Stimulated activated naive B cell treated with anti-CD40 and anti-IgM and Interleukin-4, amounts not matched to agents 10 μg/mL and 1 μg/mL and 100 μg/mL, for 72 hours (primary cell): ENCODE results near the gene ATP6V0B.

Experiments used
- ATAC-seq, 2 donors: fragments of 150-1000 bp; cut with Tn5 transposase; replicated peaks; 2 replicates each; pipeline ENCODE4 v1.10.0; 2021; ENCODE audit warnings: moderate library complexity in 1 of 2
- DNase-seq: peaks from one replicate; pipeline ENCODE4 v3.0.0; 2021
- H3K27ac Mint-ChIP-seq: one replicate; pipeline ENCODE4 v1.8.0; 2022; ENCODE audit warnings: mild to moderate bottlenecking, mixed read lengths
- H3K27me3 Mint-ChIP-seq, 2 donors: one replicate each; pipeline ENCODE4 v1.8.0; 2022; ENCODE audit warnings: mixed read lengths in 2 of 2
- H3K36me3 Mint-ChIP-seq, 2 donors: one replicate each; pipeline ENCODE4 v1.8.0; 2022; ENCODE audit warnings: mixed read lengths in 2 of 2, mild to moderate bottlenecking in 1 of 2
- H3K4me1 Mint-ChIP-seq, 2 donors: one replicate each; pipeline ENCODE4 v1.8.0; 2022; ENCODE audit warnings: mixed read lengths in 2 of 2, mild to moderate bottlenecking in 1 of 2
- H3K4me3 Mint-ChIP-seq, 2 donors: one replicate each; pipeline ENCODE4 v1.8.0; 2022; ENCODE audit warnings: mild to moderate bottlenecking in 2 of 2, mixed read lengths in 2 of 2, moderate library complexity in 1 of 2
- H3K9me3 Mint-ChIP-seq, 2 donors: one replicate each; pipeline ENCODE4 v1.8.0; 2022; ENCODE audit warnings: mixed read lengths in 2 of 2, mild to moderate bottlenecking in 1 of 2

ATP6V0B gene

GRCh38 chr1:43937179-43937865 is 37.4 kb upstream of the ATP6V0B start:
- H3K4me1 Mint-ChIP-seq: peaks cover 25 to 48% of the 10 kb centered on the region in 2 donors
- ATAC-seq (no peak), DNase-seq (no peak)
- peaks cover 32 to 38% of the 10 kb centered on the region in 2 donors for H3K27me3 Mint-ChIP-seq
- H3K27ac Mint-ChIP-seq: no peak overlapping the region
- H3K4me3 Mint-ChIP-seq: no peak overlapping the region
- H3K36me3 Mint-ChIP-seq: peaks cover 21 to 30% of the 10 kb centered on the region in 2 donors
- H3K9me3 Mint-ChIP-seq: no peaks in the 10 kb centered on the region

DNA sequence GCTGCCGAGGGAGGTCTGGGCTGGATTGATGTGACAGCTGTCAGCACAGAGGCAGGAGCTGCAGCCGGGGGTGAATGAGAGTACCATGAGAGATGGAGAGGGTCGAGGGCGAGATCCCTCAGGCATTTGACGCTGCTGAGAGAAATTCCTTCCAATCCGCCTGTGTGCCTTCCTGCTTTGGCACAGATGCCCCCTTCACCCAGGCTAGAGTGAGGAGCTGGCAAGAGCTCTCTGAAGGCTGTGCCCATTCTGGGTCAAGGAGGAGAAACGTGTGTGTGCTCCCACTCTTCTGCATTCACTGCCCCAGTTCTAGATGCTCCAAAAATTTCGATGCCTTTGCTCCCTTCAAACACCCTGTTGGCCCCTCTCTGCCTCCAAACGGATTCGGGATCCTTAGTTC is 36.4 kb upstream of the ATP6V0B start:
- DNase-seq (no peak), ATAC-seq (no peak)
- peaks cover 22 to 27% of the 10 kb centered on the region in 2 donors for H3K27me3 Mint-ChIP-seq
- H3K27ac Mint-ChIP-seq: no peak overlapping the region
- H3K9me3 Mint-ChIP-seq: no peaks in the 10 kb centered on the region
- H3K36me3 Mint-ChIP-seq: peaks cover 23 to 31% of the 10 kb centered on the region in 2 donors
- peaks cover 27 to 41% of the 10 kb centered on the region in 2 donors for H3K4me1 Mint-ChIP-seq
- H3K4me3 Mint-ChIP-seq: no peak overlapping the region

- DNase-seq: no peak
- H3K27me3 Mint-ChIP-seq: peaks cover 18 to 21% of the 10 kb centered on the region in 2 donors
- peaks cover 23 to 34% of the 10 kb centered on the region in 2 donors for H3K4me1 Mint-ChIP-seq
- H3K4me3 Mint-ChIP-seq: no peak overlapping the region
- no peaks in the 10 kb centered on the region for H3K9me3 Mint-ChIP-seq
- H3K36me3 Mint-ChIP-seq: peaks cover 23 to 31% of the 10 kb centered on the region in 2 donors
- H3K27ac Mint-ChIP-seq: no peak overlapping the region
- no peak for ATAC-seq
Observed at GRCh38 chr1:43938892-43939587, 35.7 kb upstream of the ATP6V0B start.

GRCh38 chr1:43942411-43942810 is 32.3 kb upstream of the ATP6V0B start:
- H3K27me3 Mint-ChIP-seq: no peaks in the 10 kb centered on the region
- H3K27ac Mint-ChIP-seq: no peak overlapping the region
- no peaks in the 10 kb centered on the region for H3K9me3 Mint-ChIP-seq
- H3K4me3 Mint-ChIP-seq: no peak overlapping the region
- H3K36me3 Mint-ChIP-seq: peaks cover 23 to 37% of the 10 kb centered on the region in 2 donors
- ATAC-seq (no peak), DNase-seq (no peak)
- H3K4me1 Mint-ChIP-seq: peaks cover 22 to 38% of the 10 kb centered on the region in 2 donors

GRCh38 chr1:43944860-43945259 is 29.9 kb upstream of the ATP6V0B start:
- H3K4me1 Mint-ChIP-seq: peaks cover 36 to 49% of the 10 kb centered on the region in 2 donors
- H3K4me3 Mint-ChIP-seq: peak overlapping the region; percentile 5 to 59
- no peaks in the 10 kb centered on the region for H3K9me3 Mint-ChIP-seq
- H3K27me3 Mint-ChIP-seq: no peaks in the 10 kb centered on the region
- no peak overlapping the region for H3K27ac Mint-ChIP-seq
- no peak for DNase-seq
- ATAC-seq: no peak
- H3K36me3 Mint-ChIP-seq: peaks cover 15 to 25% of the 10 kb centered on the region in 2 donors

GRCh38 chr1:43945674-43946235 is 29.0 kb upstream of the ATP6V0B start:
- ATAC-seq (no peak), DNase-seq (no peak)
- H3K27me3 Mint-ChIP-seq: no peaks in the 10 kb centered on the region
- peak overlapping the region; percentile 89 to 98 for H3K4me3 Mint-ChIP-seq
- no peaks in the 10 kb centered on the region for H3K9me3 Mint-ChIP-seq
- H3K4me1 Mint-ChIP-seq: peaks cover 40 to 58% of the 10 kb centered on the region in 2 donors
- H3K36me3 Mint-ChIP-seq: peaks cover 16 to 28% of the 10 kb centered on the region in 2 donors
- H3K27ac Mint-ChIP-seq: peak overlapping the region; percentile 99

DNA sequence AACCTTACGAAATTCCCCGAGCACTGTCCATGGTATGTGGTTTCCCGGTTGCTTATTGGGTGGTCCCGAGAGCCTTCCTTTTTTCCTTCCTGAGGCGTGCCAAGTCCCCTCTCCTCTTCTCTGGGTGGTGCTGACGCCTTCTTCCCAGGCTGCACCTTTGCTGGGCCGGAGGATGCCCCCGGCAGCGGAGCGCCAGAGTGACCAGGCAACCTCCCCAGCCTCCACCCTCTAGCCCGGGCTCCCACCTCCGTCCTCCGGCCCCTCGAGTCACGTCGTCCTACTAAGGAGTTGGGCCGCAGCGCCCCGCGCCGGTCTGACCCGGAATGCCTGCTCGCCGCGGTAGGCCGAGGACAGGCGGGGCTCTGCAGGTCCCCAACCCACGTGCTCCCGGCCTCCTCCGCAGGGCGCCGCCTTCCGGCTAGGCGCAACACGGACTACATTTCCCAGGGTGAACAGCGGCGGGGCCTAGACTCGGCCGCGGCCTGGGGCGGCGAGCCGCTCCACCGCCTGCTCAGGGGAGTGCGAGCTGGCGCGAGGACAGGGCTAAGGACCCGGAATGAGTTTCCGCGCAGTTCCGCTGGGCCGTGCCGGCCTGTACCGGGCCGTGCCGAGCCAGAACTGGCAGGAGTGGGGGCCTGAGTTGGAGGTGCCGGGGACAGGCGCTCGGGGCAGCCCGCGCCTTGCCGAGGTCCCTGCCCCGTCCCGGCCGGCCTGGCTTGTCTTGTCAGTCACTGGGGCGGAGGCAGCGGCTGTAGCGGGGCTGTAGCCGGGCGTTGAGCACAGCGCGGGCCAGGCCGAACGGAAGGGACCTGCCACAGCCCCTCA is 28.3 kb upstream of the ATP6V0B start, which contains the start of gene IPO13:
Gene IPO13 (plus strand): TSS at position 715 of the 825 bp plus-strand sequence. CDS start 651 bp downstream, outside the sequence.
- peak within 1 kb of the TSS; percentile 89 to 98 for H3K4me3 Mint-ChIP-seq
- H3K36me3 Mint-ChIP-seq: peaks cover 21 to 34% of the 10 kb centered on the region in 2 donors
- ATAC-seq (peak; percentile 96), DNase-seq (peak; percentile 97)
- peaks cover 47 to 65% of the 10 kb centered on the region in 2 donors for H3K4me1 Mint-ChIP-seq
- peak within 1 kb of the TSS; percentile 99 for H3K27ac Mint-ChIP-seq
- H3K27me3 Mint-ChIP-seq: no peaks in the 10 kb centered on the region
- H3K9me3 Mint-ChIP-seq: no peaks in the 10 kb centered on the region

DNA sequence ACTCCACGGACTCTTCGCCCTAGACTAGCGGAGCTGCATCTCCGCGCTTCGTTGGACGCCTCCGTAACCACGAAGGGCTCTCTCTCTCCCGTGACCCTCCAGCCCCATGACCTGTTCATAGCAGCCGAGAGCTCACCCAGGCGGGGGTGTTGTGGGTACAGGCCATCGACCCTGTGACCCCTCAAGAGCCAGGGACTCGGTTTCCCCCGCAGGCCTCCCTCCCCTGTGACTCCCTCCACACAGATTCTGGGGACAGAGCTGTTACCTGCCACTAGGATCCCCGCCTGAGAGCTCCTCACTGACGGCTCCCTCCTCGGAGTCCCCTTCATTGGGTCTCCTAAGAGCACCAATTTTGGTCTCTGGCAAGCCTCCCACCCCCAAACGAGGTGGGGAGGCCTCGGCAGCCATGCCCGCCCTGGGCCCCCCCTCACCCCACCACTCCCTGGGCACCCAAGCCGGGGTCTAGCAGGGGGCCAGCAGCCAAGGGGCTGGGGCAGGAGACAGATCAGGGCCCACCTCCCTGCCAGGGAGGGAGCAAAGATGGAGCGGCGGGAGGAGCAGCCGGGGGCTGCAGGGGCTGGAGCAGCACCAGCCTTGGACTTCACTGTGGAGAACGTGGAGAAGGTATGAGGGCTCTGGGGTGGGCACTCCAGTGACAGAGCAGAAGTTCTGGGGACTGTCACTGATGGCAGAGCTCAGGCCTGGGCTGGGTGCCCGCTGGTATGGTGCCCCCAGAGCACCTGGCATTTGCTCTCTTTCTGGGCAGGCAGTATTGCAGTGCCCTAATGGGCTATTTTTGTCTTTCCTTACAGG is 27.5 kb upstream of the ATP6V0B start:
- DNase-seq (no peak), ATAC-seq (no peak)
- peaks cover 49 to 71% of the 10 kb centered on the region in 2 donors for H3K4me1 Mint-ChIP-seq
- no peaks in the 10 kb centered on the region for H3K27me3 Mint-ChIP-seq
- H3K9me3 Mint-ChIP-seq: no peaks in the 10 kb centered on the region
- peak overlapping the region; percentile 89 to 98 for H3K4me3 Mint-ChIP-seq
- peak overlapping the region; percentile 99 for H3K27ac Mint-ChIP-seq
- peaks cover 21 to 33% of the 10 kb centered on the region in 2 donors for H3K36me3 Mint-ChIP-seq

DNA sequence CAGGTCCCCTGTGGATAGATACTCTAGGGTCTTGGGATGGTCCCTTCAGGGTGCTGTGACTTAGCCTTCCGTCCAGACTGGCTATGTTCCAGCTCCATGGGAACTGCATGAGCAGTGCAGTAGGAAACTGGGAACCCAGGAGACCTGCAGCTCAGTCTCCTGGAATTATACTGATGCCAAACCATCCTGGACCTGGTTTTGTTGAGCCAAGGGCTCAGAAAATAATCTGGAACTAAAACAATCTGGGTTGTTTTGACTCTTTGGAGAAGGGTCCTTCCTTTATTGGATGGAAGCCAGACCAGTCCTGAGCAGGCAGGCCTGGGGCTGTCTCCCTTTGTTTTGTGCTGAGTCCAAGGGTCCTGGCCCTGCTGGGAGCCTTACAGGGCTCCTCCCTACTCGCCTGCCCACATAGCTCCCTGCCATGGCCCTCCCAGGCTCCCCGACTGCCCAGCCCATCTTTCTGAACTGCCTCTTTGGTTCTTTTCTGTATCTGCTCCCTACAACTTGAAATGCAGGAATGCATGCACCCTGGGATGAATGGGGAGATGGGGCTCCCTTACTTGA is 26.8 kb upstream of the ATP6V0B start:
- H3K4me3 Mint-ChIP-seq: peak overlapping the region; percentile 89 to 98
- DNase-seq (no peak), ATAC-seq (no peak)
- H3K27ac Mint-ChIP-seq: peak overlapping the region; percentile 68
- H3K9me3 Mint-ChIP-seq: no peaks in the 10 kb centered on the region
- H3K27me3 Mint-ChIP-seq: no peaks in the 10 kb centered on the region
- peaks cover 46 to 71% of the 10 kb centered on the region in 2 donors for H3K4me1 Mint-ChIP-seq
- H3K36me3 Mint-ChIP-seq: peaks cover 17 to 28% of the 10 kb centered on the region in 2 donors

- H3K4me1 Mint-ChIP-seq: peaks cover 41 to 66% of the 10 kb centered on the region in 2 donors
- peaks cover 18 to 27% of the 10 kb centered on the region in 2 donors for H3K36me3 Mint-ChIP-seq
- no peak overlapping the region for H3K4me3 Mint-ChIP-seq
- DNase-seq (no peak), ATAC-seq (no peak)
- H3K9me3 Mint-ChIP-seq: no peaks in the 10 kb centered on the region
- no peak overlapping the region for H3K27ac Mint-ChIP-seq
- no peaks in the 10 kb centered on the region for H3K27me3 Mint-ChIP-seq
Observed at GRCh38 chr1:43949678-43950077, 25.1 kb upstream of the ATP6V0B start.

GRCh38 chr1:43951021-43951985 is 23.5 kb upstream of the ATP6V0B start:
- no peaks in the 10 kb centered on the region for H3K27me3 Mint-ChIP-seq
- DNase-seq (no peak), ATAC-seq (no peak)
- H3K4me1 Mint-ChIP-seq: peaks cover 34 to 50% of the 10 kb centered on the region in 2 donors
- no peak overlapping the region for H3K27ac Mint-ChIP-seq
- no peak overlapping the region for H3K4me3 Mint-ChIP-seq
- no peaks in the 10 kb centered on the region for H3K9me3 Mint-ChIP-seq
- H3K36me3 Mint-ChIP-seq: peaks cover 26 to 38% of the 10 kb centered on the region in 2 donors

- no peaks in the 10 kb centered on the region for H3K27me3 Mint-ChIP-seq
- ATAC-seq (no peak), DNase-seq (no peak)
- H3K4me3 Mint-ChIP-seq: no peak overlapping the region
- peaks cover 31 to 40% of the 10 kb centered on the region in 2 donors for H3K4me1 Mint-ChIP-seq
- H3K27ac Mint-ChIP-seq: no peak overlapping the region
- peaks cover 34 to 44% of the 10 kb centered on the region in 2 donors for H3K36me3 Mint-ChIP-seq
- H3K9me3 Mint-ChIP-seq: no peaks in the 10 kb centered on the region
Observed at GRCh38 chr1:43952731-43953346, 21.9 kb upstream of the ATP6V0B start.
